ENCODE results near the gene CFAP206.

DNA sequence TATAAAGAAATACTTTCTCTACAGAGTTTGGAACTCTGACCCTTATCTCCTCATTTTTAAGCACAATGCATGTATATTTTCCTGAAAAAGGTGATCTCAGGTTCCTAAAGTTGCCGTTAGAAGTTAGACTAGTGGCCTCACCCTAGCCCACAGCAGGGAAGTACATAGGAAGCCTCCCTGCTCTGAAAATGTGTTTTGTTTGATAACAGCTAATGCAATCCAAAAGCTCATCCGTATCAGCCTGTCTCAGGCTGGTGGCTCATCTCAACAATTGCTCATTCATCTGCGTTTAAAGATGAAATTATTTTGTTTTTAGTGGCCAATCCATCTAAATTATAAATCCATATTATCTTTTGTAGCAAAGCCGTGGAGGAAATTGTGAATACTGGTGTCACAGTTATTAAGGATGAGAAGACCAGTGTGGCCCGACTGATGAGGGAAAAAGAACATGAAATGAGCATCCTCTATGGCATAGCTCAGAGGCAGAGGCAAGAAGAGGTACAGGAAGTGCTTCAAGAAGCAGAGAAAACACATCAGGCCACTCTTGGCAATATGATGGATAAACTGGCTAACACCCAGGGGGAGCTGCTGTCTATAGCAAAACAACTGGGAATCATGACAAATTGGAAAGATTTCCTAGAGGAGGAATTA lies 43.0 kb upstream of the CFAP206 start:
- TF ChIP-seq, protein P1, sequence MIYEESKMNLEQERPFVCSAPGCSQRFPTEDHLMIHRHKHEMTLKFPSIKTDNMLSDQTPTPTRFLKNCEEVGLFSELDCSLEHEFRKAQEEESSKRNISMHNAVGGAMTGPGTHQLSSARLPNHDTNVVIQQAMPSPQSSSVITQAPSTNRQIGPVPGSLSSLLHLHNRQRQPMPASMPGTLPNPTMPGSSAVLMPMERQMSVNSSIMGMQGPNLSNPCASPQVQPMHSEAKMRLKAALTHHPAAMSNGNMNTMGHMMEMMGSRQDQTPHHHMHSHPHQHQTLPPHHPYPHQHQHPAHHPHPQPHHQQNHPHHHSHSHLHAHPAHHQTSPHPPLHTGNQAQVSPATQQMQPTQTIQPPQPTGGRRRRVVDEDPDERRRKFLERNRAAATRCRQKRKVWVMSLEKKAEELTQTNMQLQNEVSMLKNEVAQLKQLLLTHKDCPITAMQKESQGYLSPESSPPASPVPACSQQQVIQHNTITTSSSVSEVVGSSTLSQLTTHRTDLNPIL (CRISPR knock-in tag; IDR thresholded peaks at IDR 0.05; ENCODE audit: low read depth): no peak
- TF ChIP-seq, protein P2, sequence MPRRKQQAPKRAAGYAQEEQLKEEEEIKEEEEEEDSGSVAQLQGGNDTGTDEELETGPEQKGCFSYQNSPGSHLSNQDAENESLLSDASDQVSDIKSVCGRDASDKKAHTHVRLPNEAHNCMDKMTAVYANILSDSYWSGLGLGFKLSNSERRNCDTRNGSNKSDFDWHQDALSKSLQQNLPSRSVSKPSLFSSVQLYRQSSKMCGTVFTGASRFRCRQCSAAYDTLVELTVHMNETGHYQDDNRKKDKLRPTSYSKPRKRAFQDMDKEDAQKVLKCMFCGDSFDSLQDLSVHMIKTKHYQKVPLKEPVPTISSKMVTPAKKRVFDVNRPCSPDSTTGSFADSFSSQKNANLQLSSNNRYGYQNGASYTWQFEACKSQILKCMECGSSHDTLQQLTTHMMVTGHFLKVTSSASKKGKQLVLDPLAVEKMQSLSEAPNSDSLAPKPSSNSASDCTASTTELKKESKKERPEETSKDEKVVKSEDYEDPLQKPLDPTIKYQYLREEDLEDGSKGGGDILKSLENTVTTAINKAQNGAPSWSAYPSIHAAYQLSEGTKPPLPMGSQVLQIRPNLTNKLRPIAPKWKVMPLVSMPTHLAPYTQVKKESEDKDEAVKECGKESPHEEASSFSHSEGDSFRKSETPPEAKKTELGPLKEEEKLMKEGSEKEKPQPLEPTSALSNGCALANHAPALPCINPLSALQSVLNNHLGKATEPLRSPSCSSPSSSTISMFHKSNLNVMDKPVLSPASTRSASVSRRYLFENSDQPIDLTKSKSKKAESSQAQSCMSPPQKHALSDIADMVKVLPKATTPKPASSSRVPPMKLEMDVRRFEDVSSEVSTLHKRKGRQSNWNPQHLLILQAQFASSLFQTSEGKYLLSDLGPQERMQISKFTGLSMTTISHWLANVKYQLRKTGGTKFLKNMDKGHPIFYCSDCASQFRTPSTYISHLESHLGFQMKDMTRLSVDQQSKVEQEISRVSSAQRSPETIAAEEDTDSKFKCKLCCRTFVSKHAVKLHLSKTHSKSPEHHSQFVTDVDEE (CRISPR knock-in tag; IDR thresholded peaks at IDR 0.05): no peak
- TF ChIP-seq RARB (CRISPR knock-in tag; IDR thresholded peaks at IDR 0.05): no peak
- TF ChIP-seq CSDC2 (CRISPR knock-in tag; IDR thresholded peaks at IDR 0.05): no peak
- TF ChIP-seq ZFP30 (CRISPR knock-in tag; IDR thresholded peaks at IDR 0.05): no peak
- no peak for TF ChIP-seq SNAI2 (CRISPR knock-in tag; IDR thresholded peaks at IDR 0.05)
- TF ChIP-seq ARNTL (CRISPR knock-in tag; IDR thresholded peaks at IDR 0.05; ENCODE audit: borderline replicate concordance, low read depth): no peak
- TF ChIP-seq, protein P3, sequence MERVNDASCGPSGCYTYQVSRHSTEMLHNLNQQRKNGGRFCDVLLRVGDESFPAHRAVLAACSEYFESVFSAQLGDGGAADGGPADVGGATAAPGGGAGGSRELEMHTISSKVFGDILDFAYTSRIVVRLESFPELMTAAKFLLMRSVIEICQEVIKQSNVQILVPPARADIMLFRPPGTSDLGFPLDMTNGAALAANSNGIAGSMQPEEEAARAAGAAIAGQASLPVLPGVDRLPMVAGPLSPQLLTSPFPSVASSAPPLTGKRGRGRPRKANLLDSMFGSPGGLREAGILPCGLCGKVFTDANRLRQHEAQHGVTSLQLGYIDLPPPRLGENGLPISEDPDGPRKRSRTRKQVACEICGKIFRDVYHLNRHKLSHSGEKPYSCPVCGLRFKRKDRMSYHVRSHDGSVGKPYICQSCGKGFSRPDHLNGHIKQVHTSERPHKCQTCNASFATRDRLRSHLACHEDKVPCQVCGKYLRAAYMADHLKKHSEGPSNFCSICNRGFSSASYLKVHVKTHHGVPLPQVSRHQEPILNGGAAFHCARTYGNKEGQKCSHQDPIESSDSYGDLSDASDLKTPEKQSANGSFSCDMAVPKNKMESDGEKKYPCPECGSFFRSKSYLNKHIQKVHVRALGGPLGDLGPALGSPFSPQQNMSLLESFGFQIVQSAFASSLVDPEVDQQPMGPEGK (CRISPR knock-in tag; IDR thresholded peaks at IDR 0.05; ENCODE audit: borderline replicate concordance): no peak
- no peak for TF ChIP-seq ZNF8 (CRISPR knock-in tag; IDR thresholded peaks at IDR 0.05)
- TF ChIP-seq GLIS3 (CRISPR knock-in tag; IDR thresholded peaks at IDR 0.05): no peak
- TF ChIP-seq ZC3H10 (CRISPR knock-in tag; IDR thresholded peaks at IDR 0.05): no peak
- TF ChIP-seq ESRRG (CRISPR knock-in tag; IDR thresholded peaks at IDR 0.05): no peak
- TF ChIP-seq ZNF70 (CRISPR knock-in tag; IDR thresholded peaks at IDR 0.05): no peak
